Hepatocyte (in vitro differentiated cells): ENCODE measurements around the gene MBIP.

Experiments used
- CTCF ChIP-seq: fragments of 200-600 bp; sonication (generic); IDR thresholded peaks from 2 replicates; pipeline ENCODE4 v1.5.1; 2016; ENCODE audit warnings: antibody characterized with exemption, mild to moderate bottlenecking; ENCODE audit not compliant: poor library complexity
- EZH2 ChIP-seq: fragments of 200-600 bp; sonication (generic); IDR thresholded peaks from 2 replicates; pipeline ENCODE4 v1.6.1; 2016; ENCODE audit warnings: antibody characterized with exemption, mild to moderate bottlenecking, borderline replicate concordance
- EZH2phosphoT487 ChIP-seq: fragments of 200-600 bp; sonication (generic); IDR thresholded peaks from one replicate; pipeline ENCODE4 v1.6.1; 2018; ENCODE audit warnings: antibody characterized with exemption, mild to moderate bottlenecking, low read depth, moderate library complexity; ENCODE audit not compliant: unreplicated experiment, severe bottlenecking

GRCh38 chr14:36264595-36264994, 55.8 kb downstream of the MBIP start:
- TF ChIP-seq CTCF (no peak), EZH2phosphoT487 (no peak), EZH2 (no peak)
